ENCODE data around the gene MRPS21.

DNA sequence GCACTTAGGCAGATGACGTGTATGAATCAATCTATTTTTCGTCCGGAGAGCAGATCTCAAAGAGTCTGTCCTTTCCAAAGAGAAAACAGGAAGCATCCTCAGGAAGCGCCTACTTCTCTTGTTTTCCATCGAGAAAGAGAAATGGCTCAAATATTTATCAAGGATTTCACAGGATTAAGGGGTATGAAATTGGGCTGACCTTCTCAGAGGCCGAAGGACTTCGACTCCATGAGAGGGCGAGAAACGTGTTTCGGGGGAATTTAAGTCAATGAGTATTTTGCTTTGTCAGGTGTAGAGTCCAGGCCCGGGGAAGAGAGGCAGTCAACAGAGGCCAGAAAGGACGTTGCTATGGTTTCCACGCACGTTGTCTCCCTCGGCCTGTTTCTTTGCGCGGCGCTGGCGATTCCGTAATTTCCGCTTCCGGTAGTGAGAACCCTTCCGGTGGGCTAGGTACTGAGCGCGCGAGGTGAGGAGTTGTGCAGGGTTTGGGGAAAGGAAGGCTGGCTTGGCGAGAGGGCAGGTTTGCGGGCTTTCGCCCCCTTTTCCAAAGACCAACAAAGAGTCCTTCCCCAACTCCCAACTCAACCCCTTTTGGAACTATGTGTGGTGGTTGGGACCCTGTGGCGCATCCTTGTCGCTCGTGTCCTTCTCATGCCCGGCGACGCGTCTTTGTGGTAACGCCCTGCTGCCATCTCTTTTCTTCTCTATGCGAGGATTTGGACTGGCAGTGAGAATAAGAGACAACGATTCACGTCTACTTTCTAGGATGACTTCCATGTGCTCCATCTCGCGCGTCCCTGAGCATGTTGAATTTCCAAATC is at the start of gene MRPS21:
- TF ChIP-seq, protein P1, sequence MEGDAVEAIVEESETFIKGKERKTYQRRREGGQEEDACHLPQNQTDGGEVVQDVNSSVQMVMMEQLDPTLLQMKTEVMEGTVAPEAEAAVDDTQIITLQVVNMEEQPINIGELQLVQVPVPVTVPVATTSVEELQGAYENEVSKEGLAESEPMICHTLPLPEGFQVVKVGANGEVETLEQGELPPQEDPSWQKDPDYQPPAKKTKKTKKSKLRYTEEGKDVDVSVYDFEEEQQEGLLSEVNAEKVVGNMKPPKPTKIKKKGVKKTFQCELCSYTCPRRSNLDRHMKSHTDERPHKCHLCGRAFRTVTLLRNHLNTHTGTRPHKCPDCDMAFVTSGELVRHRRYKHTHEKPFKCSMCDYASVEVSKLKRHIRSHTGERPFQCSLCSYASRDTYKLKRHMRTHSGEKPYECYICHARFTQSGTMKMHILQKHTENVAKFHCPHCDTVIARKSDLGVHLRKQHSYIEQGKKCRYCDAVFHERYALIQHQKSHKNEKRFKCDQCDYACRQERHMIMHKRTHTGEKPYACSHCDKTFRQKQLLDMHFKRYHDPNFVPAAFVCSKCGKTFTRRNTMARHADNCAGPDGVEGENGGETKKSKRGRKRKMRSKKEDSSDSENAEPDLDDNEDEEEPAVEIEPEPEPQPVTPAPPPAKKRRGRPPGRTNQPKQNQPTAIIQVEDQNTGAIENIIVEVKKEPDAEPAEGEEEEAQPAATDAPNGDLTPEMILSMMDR (conservative IDR thresholded peaks at IDR 0.05), result no peak
- TF ChIP-seq ZFX (IDR thresholded peaks at IDR 0.05), result peak; percentile 37; the same call in 1 of the 2 replicates
